ENCODE data around the gene CEP57. TPM values are rescaled to one million over a fixed set of nuclear protein-coding genes. Genes with fewer than 3 reads are reported as not detected.

The CEP57 gene
- total RNA-seq, 1 experiment from 2014 or later = 58.0 TPM

DNA sequence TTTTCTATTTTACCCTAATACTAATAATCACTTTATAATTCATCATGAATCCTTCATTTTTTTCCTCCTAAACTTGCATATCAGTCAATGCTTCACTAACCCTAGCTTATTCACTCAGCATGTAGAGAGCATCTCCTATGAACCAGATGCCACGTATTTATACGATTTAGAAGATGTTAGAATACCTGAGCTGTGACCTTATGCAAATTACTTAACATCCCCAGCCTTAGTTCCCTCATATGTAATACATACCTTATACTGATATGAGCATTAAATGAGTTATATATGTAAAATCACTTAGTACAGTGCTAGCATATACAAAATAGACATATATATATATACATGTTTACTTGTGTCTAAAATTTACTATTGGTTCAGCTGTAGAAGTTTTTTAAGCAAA is 9.8 kb upstream of the CEP57 start:
- Histone ChIP-seq H2BK15ac (ENCODE audit: low read depth, low read length) (no peak overlapping the region), H3K4me2 (ENCODE audit: insufficient read depth, insufficient read length, low read length) (no peak overlapping the region), H3K18ac (ENCODE audit: insufficient read length, low read depth, low read length) (no peak overlapping the region), H3K79me2 (ENCODE audit: insufficient read depth, low read length) (no peaks in the 10 kb centered on the region), H3K79me1 (ENCODE audit: insufficient read depth, low read depth, low read length, poor library complexity, severe bottlenecking) (no peaks in the 10 kb centered on the region), H4K5ac (ENCODE audit: insufficient read length, low read depth, low read length) (no peak overlapping the region), H3K27me3 (ENCODE audit: insufficient read depth, low read length) (no peaks in the 10 kb centered on the region), H4K8ac (replicated peaks; ENCODE audit: insufficient read length, low read depth, low read length) (no peak overlapping the region), H3K9me3 (ENCODE audit: control insufficient read depth, low read depth, low read length) (no peaks in the 10 kb centered on the region), H3K4me1 (ENCODE audit: insufficient read depth, low read length) (no peaks in the 10 kb centered on the region), H4K91ac (ENCODE audit: insufficient read length, low read depth, low read length) (no peak overlapping the region), H2BK12ac (ENCODE audit: insufficient read length, low read depth, low read length) (no peak overlapping the region), H3K27ac (ENCODE audit: insufficient read length, low read depth, low read length) (no peak overlapping the region), H3K23me2 (ENCODE audit: insufficient read length, low read depth, low read length, poor library complexity, severe bottlenecking) (no peaks in the 10 kb centered on the region), H3K56ac (ENCODE audit: insufficient read length, low read depth, low read length) (no peak overlapping the region), H2AK5ac (ENCODE audit: insufficient read length, low read length) (no peak overlapping the region), H2BK20ac (ENCODE audit: low read depth, low read length, poor library complexity, severe bottlenecking) (no peak overlapping the region), H3K14ac (ENCODE audit: insufficient read depth, low read length) (no peak overlapping the region), H4K20me1 (ENCODE audit: control insufficient read depth, insufficient read depth, insufficient read length) (no peaks in the 10 kb centered on the region), H2AFZ (ENCODE audit: low read length) (no peak overlapping the region), H3K9ac (ENCODE audit: extremely low read depth, insufficient read length, low read length) (no peak overlapping the region), H3T11ph (ENCODE audit: low read length) (no peak overlapping the region), H2BK5ac (ENCODE audit: insufficient read length, low read length) (no peak overlapping the region), H3K4ac (ENCODE audit: low read depth, low read length) (no peak overlapping the region), H3K23ac (ENCODE audit: insufficient read length, low read depth, low read length) (no peak overlapping the region), H2BK120ac (ENCODE audit: low read depth, low read length, poor library complexity, severe bottlenecking) (no peak overlapping the region)
- H3K9me3 Mint-ChIP-seq = no peaks in the 10 kb centered on the region
- peaks cover 0 to 2% of the 10 kb centered on the region in 2 experiments; a peak in 1 of 4 replicates for H3K4me1 Mint-ChIP-seq
- peaks cover 31 to 83% (median 78%) of the 10 kb centered on the region in 3 experiments for H3K36me3 Mint-ChIP-seq (ENCODE audit: insufficient read depth in 1 of 3, low read depth in 3 of 3)
- DNase-seq = no peak
- H3K4me3 Mint-ChIP-seq = no peak overlapping the region
- WGBS (ENCODE audit: extremely low coverage, insufficient read length, low lambda C conversion rate) = no CpG with 5 or more reads among the region's 2 CpGs
- TF ChIP-seq, protein P1, sequence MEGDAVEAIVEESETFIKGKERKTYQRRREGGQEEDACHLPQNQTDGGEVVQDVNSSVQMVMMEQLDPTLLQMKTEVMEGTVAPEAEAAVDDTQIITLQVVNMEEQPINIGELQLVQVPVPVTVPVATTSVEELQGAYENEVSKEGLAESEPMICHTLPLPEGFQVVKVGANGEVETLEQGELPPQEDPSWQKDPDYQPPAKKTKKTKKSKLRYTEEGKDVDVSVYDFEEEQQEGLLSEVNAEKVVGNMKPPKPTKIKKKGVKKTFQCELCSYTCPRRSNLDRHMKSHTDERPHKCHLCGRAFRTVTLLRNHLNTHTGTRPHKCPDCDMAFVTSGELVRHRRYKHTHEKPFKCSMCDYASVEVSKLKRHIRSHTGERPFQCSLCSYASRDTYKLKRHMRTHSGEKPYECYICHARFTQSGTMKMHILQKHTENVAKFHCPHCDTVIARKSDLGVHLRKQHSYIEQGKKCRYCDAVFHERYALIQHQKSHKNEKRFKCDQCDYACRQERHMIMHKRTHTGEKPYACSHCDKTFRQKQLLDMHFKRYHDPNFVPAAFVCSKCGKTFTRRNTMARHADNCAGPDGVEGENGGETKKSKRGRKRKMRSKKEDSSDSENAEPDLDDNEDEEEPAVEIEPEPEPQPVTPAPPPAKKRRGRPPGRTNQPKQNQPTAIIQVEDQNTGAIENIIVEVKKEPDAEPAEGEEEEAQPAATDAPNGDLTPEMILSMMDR (conservative IDR thresholded peaks at IDR 0.05) = no peak
- no peak overlapping the region for H3K27ac Mint-ChIP-seq
- no peaks in the 10 kb centered on the region for H3K27me3 Mint-ChIP-seq (ENCODE audit: low read depth)

Data from H9 (cell line).